ENCODE results near the gene PAOX.

PAOX gene

GRCh38 chr10:133440633-133441285, 61.7 kb downstream of the PAOX start:
- DNase-seq: no peak

Data from EL (cell line).